Stimulated activated CD4-positive, alpha-beta T cell treated with anti-CD3 and anti-CD28 coated beads, Interleukin-1b, Interleukin-23, amount 100 ng/mL, for 4 hours (primary cell): ENCODE measurements around the gene PALB2.

Experiments
- DNase-seq, 2 donors: peaks; one replicate each; pipeline ENCODE4 v3.0.0-alpha.2; 2020; ENCODE audit warnings: low read depth in 2 of 2

The PALB2 gene

DNA sequence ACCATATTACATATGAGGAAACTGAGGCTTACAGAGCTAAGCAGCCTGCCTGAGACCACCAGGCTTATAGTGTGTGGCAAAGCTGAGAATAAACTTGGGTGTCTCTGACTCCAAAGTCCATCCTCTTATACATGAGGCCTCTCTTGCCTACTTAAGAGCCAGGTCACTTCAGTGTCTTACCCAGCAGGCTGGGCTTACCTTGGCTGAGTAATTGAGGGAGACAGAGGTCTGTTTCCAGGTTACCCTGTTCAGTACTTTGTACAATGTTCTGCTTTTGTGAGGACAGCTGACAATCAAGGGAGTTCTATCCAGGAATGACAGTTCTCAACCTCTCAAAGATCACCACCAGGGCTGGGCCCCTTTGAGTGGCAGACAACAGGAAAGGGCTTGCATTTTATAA, 59.3 kb downstream of the PALB2 start:
- no peak for DNase-seq

DNA sequence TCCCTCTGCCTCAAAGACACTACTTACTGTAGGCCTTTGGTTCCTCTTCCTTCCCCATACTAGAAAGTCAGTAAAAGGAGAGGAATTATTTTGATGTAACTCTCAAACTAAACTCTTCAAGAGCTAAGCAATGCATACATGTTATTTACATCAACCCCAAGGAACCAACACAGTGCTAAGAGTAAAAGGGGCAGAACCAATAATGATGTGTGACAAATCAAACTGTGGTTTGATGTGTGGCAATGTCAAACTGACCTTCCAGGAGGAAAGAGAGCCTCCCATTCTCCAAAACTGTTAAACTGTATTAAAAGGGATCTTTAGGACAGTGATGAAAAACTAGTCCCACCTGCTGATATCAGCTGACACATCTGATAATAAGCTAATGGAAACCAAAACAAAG, 60.7 kb downstream of the PALB2 start:
- no peak for DNase-seq

DNA sequence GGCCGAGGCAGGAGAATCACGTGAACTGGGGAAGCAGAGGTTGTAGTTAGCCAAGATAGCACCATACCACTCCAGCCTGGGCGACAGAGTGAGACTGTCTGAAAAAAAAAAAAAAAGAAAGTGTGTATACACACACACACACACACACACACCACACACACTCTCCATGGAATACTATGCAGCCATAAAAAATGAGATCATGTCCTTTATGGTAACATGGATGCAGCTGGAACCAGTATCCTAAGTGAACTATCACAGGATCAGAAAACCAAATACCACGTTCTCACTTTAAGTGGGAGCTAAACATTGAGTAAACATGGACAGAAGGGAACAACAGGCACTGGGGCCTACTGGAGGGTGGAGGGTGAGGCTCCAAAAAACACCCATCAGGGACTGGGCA, 61.7 kb downstream of the PALB2 start:
- DNase-seq = no peak

GRCh38 chr16:23578101-23578830, 62.8 kb downstream of the PALB2 start:
- DNase-seq = no peak

- DNase-seq = no peak
Measured at GRCh38 chr16:23577493-23577892, 63.6 kb downstream of the PALB2 start.

DNA sequence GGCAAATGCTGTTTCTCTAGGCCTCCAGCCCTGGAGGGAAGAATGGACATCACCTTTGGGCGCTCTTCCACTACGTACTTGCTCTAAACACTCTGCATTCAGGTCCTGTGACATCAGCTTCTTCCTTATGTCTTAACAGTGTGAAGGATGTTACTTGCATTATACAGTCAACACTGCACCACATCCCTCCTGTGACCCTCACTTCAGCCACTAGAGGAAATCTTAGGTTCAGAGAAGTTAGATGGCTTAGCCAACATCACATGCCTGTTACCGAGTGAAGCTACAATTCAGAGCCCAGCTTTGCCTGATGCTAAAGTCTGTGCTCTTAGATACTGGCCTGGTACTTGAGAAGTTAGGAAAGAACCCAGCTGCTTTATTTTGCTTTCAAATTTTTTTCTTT, 65.3 kb downstream of the PALB2 start:
- DNase-seq = no peak

DNA sequence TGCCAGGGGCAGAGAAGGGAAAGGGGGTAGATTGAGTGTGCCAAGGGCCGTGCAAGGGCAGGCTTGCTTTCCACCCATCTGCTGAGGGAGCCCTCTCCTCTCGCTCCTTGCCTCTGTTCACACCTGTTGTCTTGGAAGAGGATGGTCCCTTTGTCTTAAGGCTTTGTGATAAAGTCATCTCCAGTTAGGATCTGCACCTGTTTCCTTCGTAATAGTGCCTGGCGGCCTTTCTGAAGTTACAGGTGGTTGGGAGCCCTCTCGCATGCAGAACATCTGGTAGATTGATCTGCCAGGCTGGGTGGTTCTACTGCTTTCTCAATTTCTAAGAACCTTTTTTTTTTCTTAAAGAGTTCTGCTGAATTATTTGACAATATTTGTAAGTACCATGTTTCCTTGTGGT, 67.3 kb downstream of the PALB2 start:
- DNase-seq = no peak

GRCh38 chr16:23572394-23572793, 68.7 kb downstream of the PALB2 start:
- no peak for DNase-seq

DNA sequence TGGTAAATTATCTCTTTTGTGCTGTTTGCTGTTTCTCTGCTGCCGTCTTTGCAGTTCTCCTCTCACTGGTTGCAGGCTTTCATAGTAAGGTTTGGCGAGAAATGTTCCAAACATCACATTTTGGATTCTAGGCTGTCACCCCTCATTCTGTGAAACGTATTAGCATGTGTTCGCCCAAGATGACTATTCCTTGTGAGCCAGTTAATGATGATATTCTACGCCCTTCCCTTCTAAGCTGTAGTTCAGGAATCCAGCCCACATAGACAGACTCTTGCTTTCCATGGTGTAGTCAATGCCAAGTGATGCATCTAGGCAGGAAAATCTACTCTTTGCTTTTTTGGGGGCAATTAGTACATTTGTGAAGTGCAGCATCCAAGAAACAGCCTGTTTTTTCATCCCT, 69.2 kb downstream of the PALB2 start:
- no peak for DNase-seq

- DNase-seq = no peak
Measured at GRCh38 chr16:23570992-23571632, 70.0 kb downstream of the PALB2 start.

DNA sequence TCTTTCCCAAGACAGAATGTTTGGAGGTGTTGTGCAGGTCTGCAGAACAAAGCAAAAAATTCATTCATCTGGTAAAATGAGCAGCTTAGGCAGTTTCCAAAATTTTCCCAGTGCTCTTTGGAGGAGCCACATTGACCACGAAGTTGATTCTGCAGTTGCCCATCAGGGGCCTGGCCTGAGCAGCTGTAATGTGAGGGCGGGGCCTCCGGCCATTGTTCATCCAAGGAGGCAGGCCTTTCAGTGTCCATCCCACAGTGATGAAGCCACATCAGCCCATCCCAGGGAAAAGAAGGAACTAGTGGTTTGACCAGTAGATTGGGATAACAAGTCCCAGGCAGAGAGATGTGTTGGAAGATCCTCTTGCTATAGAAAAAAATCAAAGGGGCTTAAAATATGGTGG, 73.5 kb downstream of the PALB2 start:
- DNase-seq = no peak

DNA sequence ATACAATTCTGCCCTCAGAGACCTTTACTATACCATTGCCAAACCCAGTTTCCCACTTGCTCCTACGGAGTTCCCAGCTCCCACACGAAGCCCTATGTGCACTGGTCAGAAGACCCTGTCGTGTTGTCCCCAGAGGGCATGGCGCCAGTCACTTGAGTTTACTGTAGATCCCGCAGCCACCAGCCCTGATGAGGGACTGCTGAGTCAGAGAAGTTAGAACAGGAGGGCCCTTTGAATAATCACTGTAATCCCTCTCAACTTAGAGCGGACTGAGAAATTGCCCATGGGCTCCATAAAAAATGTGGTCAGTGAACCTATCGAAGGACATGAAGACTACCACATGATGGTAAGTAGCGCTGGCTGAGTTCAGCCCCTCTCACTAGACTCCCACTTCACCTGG, 74.4 kb downstream of the PALB2 start:
- DNase-seq = no peak

- DNase-seq = no peak
Measured at GRCh38 chr16:23564575-23565363, 76.3 kb downstream of the PALB2 start.

DNA sequence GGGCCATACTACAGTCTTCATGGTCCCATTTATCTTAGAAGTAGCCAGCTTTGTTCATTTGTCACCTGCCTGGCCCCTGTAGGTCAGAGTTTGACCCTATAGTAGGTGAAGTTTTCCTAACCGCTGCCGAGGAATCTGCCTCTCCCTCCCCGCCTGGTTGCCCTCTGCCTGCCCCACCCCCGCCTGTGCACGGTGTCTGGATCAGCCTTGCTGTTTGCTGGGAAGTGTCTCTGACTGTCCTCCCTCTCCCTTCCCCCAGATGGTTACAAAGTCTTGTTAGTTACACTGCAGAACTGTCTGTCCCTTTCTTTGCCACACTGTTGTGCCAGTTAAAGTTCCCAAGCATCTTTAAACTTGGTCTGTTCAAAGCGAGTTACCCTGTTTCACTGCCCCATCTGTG, 77.9 kb downstream of the PALB2 start:
- DNase-seq = no peak

GRCh38 chr16:23562505-23562904, 78.6 kb downstream of the PALB2 start:
- DNase-seq = no peak

DNA sequence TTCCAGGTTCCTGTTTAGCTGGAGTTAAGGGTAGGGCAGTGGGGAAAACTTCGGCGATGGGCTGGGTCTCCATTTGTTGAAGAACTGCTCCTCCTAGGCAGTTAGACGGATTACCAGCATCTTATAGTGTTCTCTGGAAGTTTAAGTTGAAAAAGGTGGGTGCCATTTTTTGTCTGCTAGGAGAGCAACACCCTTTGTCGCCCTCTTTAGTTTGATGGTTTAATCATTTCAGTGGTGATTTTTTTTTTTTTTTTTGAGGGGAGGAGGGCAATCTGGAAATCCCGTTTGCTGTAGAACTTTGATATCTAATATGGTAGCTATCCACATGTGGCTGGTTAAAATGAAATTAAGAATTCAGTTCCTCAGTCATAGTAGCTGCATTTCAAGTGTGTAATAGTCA, 79.5 kb downstream of the PALB2 start:
- no peak for DNase-seq

- DNase-seq = peak in 1 of 2 donors; percentile 18
Measured at GRCh38 chr16:23557779-23558702, 83.1 kb downstream of the PALB2 start.

DNA sequence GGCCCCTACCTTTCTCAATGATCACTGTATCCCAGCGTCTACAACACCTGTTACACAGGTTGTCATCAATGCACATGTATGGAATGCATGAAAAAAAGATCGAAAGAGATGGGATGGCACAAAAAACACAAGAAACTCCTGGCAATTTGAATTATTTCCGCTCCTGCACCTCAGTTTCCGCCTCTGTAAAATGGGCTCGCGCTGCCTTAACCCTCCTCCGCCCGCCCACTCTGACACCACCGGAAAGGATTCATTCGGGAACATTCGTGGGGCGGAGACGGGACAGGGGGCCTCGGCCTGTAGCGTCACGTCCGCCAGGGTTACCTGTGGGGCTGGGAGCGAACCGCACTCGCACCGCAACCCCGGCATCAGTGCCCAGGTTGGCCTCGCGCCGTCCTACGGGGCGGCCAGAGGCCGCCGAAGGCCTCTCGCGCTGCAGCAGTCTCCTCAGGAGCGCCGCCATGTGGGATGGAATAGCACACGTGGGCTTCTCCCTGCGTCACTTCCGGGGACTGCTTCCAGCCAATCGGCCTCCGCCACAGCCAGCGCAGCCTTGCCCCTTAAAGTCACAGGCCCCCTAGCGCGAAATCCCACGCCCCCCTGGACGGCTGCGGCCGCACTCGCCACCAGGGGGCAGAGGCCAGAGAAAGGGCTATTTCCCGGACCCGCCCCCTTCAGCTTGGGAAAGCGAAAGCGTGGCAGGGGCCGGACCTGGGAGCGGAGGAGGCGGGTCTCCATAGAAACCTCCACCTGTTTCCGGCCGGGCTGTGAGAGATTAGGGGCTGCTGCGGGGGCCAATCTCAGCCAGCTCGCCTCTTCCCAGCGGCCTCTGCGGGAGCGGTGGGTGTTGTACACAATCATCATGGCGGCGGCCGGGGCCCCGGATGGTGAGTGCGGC, 84.0 kb downstream of the PALB2 start, which contains the start of the genes EARS2 and UBFD1:
EARS2 (minus strand) TSS at position 470 of the 898 bp plus-strand sequence; CDS start at position 463, 7 bp downstream.
UBFD1 (plus strand) TSS at position 847 of the 898 bp plus-strand sequence; CDS start at position 863, 16 bp downstream.
- peak; percentile 93 to 96 for DNase-seq

DNA sequence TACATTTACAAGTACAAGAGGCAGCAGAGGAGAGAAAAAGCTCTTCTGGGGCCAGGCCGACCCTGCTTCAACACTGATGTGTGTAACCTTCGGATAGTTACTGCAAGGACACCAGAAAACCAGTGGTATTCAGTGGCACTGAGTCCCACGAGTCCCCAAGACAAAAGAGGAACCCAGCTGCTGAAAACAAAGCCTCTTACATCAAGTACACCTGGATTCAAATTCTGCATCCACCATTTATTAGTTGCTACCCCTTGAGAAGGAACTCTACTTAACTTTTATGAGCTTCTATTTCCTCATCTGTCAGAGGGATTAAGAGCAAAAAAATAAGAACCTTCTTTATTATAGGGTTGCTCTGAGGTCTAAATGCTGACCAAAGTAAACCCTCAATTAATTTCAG, 86.6 kb downstream of the PALB2 start:
- no peak for DNase-seq
